Kidney (tissue), 14 donors: ENCODE results near the gene MSTN. TPM values are rescaled to one million over a fixed set of nuclear protein-coding genes. Genes with fewer than 3 reads are reported as not detected.
"Not testable (repeated sequence)": the region's sequence is repeated elsewhere in the genome, so short reads cannot be mapped to it uniquely, and the experiment has no call there.

Experiments
- DNase-seq, 5 donors: peaks; one replicate each; pipeline ENCODE4 v3.0.0-alpha.2; 2013 to 2020
- FAIRE-seq: peaks from 2 replicates; lab custom pipeline; 2012; peaks lifted over from hg19 to GRCh38; lab: Jason Lieb, UNC
- H3K27ac ChIP-seq, 2 donors: one replicate each; pipeline ENCODE4 v1.7.0; 2013; ENCODE audit warnings: low read depth in 2 of 2, low read length in 2 of 2, inconsistent platforms in 1 of 2
- H3K27me3 ChIP-seq: one replicate; pipeline ENCODE4 v1.7.1; 2013; ENCODE audit warnings: low read length, inconsistent platforms; ENCODE audit not compliant: control insufficient read depth, insufficient read depth
- H3K36me3 ChIP-seq, 3 donors: one replicate each; pipeline versions ENCODE4 v1.7.0 to v1.7.1; 2013; ENCODE audit warnings: low read length in 3 of 3, control low read depth in 1 of 3, inconsistent platforms in 1 of 3; ENCODE audit not compliant: insufficient read depth in 3 of 3, control insufficient read depth in 2 of 3
- H3K4me1 ChIP-seq, 3 donors: one replicate each; pipeline versions ENCODE4 v1.7.0 to v1.7.1; 2013; ENCODE audit warnings: low read length in 3 of 3, inconsistent platforms in 1 of 3, low read depth in 1 of 3; ENCODE audit not compliant: control insufficient read depth in 2 of 3, insufficient read depth in 2 of 3
- H3K4me3 ChIP-seq, 3 donors: one replicate each; pipeline versions ENCODE4 v1.7.0 to v1.8.1; 2013; ENCODE audit warnings: low read length in 3 of 3, control low read depth in 1 of 3, inconsistent platforms in 1 of 3
- H3K9ac ChIP-seq, 3 donors: one replicate each; pipeline versions ENCODE4 v1.7.0 to v1.7.1; 2013; ENCODE audit warnings: low read length in 3 of 3, control low read depth in 1 of 3, inconsistent platforms in 1 of 3
- H3K9me3 ChIP-seq, 3 donors: one replicate each; pipeline versions ENCODE4 v1.7.0 to v1.7.1; 2013; ENCODE audit warnings: low read length in 3 of 3, control low read depth in 1 of 3, inconsistent platforms in 1 of 3; ENCODE audit not compliant: control insufficient read depth in 2 of 3, insufficient read depth in 1 of 3
- intact Hi-C: fragments of 100-400 bp; cut with DNase I; formaldehyde crosslinking; loops from one replicate; pipeline ENCODE4 v1.11.1; 2022
- polyA plus RNA-seq: library from polyadenylated mRNA; stranded (reverse); fragments of 350-450 nt; fragmentation: Illumina TruSeq; extraction: RNeasy Lipid Tissue Mini Kit (QIAGEN cat#74804); gene quantifications from one replicate; pipeline ENCODE4 v1.2.3, GENCODE V29; 2014; ENCODE audit warnings: low read depth, low replicate concordance; ENCODE audit not compliant: insufficient read depth
- total RNA-seq: library from RNA; stranded (reverse); fragmentation: NEBNext Ultra II Directional; extraction: Animal tissue kit (Norgen Biotek cat#: 25700); gene quantifications from one replicate; pipeline ENCODE4 v1.2.1, GENCODE V29; 2021
- TF ChIP-seq, protein P1 (sequence below): IDR thresholded peaks from 3 replicates; pipeline ENCODE4 v1.5.1; 2012; ENCODE audit warnings: mild to moderate bottlenecking, moderate library complexity, borderline replicate concordance; ENCODE audit not compliant: insufficient read depth; ENCODE audit errors: extremely low read depth
- donor health status: control.
- donor health status: control.
- donor health status: control.
- donor health status: control.
- donor health status: control.
- donor health status: DM: yes; HTN: yes; CAD: no.
- donor health status: Normal renal cell carcinoma (clear cell type).

MSTN gene
- total and polyA plus RNA-seq, 2 donors from 2014 or later = 0.34 to 0.38 TPM

- TF ChIP-seq, protein P1, sequence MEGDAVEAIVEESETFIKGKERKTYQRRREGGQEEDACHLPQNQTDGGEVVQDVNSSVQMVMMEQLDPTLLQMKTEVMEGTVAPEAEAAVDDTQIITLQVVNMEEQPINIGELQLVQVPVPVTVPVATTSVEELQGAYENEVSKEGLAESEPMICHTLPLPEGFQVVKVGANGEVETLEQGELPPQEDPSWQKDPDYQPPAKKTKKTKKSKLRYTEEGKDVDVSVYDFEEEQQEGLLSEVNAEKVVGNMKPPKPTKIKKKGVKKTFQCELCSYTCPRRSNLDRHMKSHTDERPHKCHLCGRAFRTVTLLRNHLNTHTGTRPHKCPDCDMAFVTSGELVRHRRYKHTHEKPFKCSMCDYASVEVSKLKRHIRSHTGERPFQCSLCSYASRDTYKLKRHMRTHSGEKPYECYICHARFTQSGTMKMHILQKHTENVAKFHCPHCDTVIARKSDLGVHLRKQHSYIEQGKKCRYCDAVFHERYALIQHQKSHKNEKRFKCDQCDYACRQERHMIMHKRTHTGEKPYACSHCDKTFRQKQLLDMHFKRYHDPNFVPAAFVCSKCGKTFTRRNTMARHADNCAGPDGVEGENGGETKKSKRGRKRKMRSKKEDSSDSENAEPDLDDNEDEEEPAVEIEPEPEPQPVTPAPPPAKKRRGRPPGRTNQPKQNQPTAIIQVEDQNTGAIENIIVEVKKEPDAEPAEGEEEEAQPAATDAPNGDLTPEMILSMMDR = no peak
- Histone ChIP-seq H3K36me3 (no peaks in the 10 kb centered on the region), H3K9me3 (no peaks in the 10 kb centered on the region), H3K4me3 (no peak overlapping the region), H3K27me3 (no peaks in the 10 kb centered on the region), H3K27ac (no peak overlapping the region), H3K4me1 (no peaks in the 10 kb centered on the region), H3K9ac (no peak overlapping the region)
- intact Hi-C loops = no loop called here
- DNase-seq (no peak), FAIRE-seq (no peak)
Observed at GRCh38 chr2:190036071-190036470, 26.5 kb downstream of the MSTN start.

DNA sequence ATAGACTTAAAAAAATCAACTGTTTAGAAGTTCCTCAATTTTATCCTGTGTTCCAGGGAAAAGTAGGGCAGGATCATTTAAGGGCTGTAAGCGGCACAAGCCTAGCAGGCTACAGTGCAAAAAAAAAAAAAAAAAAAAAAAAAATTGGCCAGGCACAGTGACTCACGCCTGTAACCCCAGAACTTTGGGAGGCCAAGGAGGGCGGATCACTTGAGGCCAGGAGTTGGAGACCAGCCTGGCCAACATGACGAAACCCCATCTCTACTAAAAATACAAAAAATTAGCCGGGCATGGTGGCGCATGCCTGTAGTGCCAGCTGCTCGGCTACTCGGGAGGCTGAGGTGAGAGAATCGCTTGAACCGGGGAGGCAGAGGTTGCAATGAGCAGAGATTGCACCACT, 28.1 kb downstream of the MSTN start:
- H3K4me1 ChIP-seq, H3K9me3 ChIP-seq, DNase-seq, H3K9ac ChIP-seq, H3K36me3 ChIP-seq, FAIRE-seq, H3K27me3 ChIP-seq, H3K27ac ChIP-seq, intact Hi-C loops, H3K4me3 ChIP-seq: not testable (repeated sequence)

- no peak overlapping the region for H3K27ac ChIP-seq
- H3K36me3 ChIP-seq = no peaks in the 10 kb centered on the region
- DNase-seq = peak in 2 of 5 donors; percentile 58 to 66
- no peak overlapping the region for H3K4me3 ChIP-seq
- no peaks in the 10 kb centered on the region for H3K4me1 ChIP-seq
- TF ChIP-seq, protein P1 = no peak
- no peak for FAIRE-seq
- no peak overlapping the region for H3K9ac ChIP-seq
- no peaks in the 10 kb centered on the region for H3K27me3 ChIP-seq
- no peaks in the 10 kb centered on the region for H3K9me3 ChIP-seq
- intact Hi-C loops = no loop called here
Observed at GRCh38 chr2:190031969-190032618, 30.4 kb downstream of the MSTN start.

DNA sequence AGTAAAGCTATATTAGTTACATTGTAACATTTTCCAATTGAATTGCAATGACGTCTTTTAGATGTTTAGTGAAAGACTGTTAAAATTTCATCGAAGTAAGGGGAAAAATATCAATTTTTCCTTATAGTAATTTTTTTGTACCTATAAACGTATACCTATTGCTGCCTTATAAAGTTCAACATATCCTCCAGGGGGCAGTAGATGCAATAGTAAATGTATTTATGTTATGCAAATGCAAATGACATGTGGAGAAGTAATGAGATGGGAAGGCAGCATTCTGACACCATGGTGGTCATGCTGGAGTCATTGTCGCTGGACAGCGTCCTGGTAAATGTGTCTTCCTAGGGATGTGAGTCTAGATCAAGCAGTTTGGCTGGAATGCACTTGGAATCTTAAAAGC, 38.7 kb downstream of the MSTN start:
- TF ChIP-seq, protein P1 = peak; percentile 18
- Histone ChIP-seq H3K4me1 (no peaks in the 10 kb centered on the region), H3K4me3 (no peak overlapping the region), H3K9me3 (no peaks in the 10 kb centered on the region), H3K27ac (no peak overlapping the region), H3K9ac (no peak overlapping the region), H3K27me3 (no peaks in the 10 kb centered on the region), H3K36me3 (no peaks in the 10 kb centered on the region)
- intact Hi-C loops = no loop called here
- DNase-seq (peak in 2 of 5 donors; percentile 46 to 64), FAIRE-seq (no peak)
